Spleen (tissue), 11 donors: ENCODE data around the gene GNA14. TPM values are rescaled to one million over a fixed set of nuclear protein-coding genes. Genes with fewer than 3 reads are reported as not detected.

Source experiments
- DNase-seq: peaks from one replicate; pipeline ENCODE4 v3.0.0-alpha.2; 2020
- H3K27ac ChIP-seq, 8 donors: fragments of 200-600 bp; sonication (generic) in 7 of 8; 1 replicate in 4 of 8; 2 replicates in 4 of 8; pipeline versions ENCODE4 v1.5.0 to v1.8.0; 2016 to 2021; ENCODE audit warnings: inconsistent platforms in 4 of 8, mild to moderate bottlenecking in 4 of 8, moderate library complexity in 1 of 8
- H3K27me3 ChIP-seq, 7 donors: fragments of 200-600 bp; sonication (generic) in 6 of 7; replicated peaks in 1 of 7; 1 replicate in 4 of 7; 2 replicates in 3 of 7; pipeline versions ENCODE4 v1.5.0 to v1.8.0; 2016 to 2021; ENCODE audit warnings: inconsistent platforms in 3 of 7, mild to moderate bottlenecking in 1 of 7
- H3K36me3 ChIP-seq, 6 donors: fragments of 200-600 bp; sonication (generic) in 5 of 6; 1 replicate in 4 of 6; 2 replicates in 2 of 6; pipeline versions ENCODE4 v1.5.0 to v1.8.0; 2016 to 2021; ENCODE audit warnings: inconsistent platforms in 2 of 6
- H3K4me1 ChIP-seq, 6 donors: fragments of 200-600 bp; sonication (generic) in 5 of 6; 1 replicate in 3 of 6; 2 replicates in 3 of 6; pipeline versions ENCODE4 v1.5.0 to v1.8.0; 2016 to 2021; ENCODE audit warnings: inconsistent platforms in 3 of 6
- H3K4me3 ChIP-seq, 8 donors: fragments of 200-600 bp; sonication (generic) in 7 of 8; 1 replicate in 4 of 8; 2 replicates in 4 of 8; pipeline versions ENCODE4 v1.5.0 to v1.8.0; 2016 to 2021; ENCODE audit warnings: inconsistent platforms in 4 of 8, mild to moderate bottlenecking in 4 of 8, moderate library complexity in 2 of 8
- H3K9me3 ChIP-seq, 8 donors: fragments of 200-600 bp; sonication (generic) in 7 of 8; 1 replicate in 4 of 8; 2 replicates in 4 of 8; pipeline versions ENCODE4 v1.5.0 to v1.8.0; 2016 to 2021; ENCODE audit warnings: inconsistent platforms in 4 of 8
- POLR2A ChIP-seq, 3 donors: fragments of 450-650 bp; IDR thresholded peaks; one replicate each; pipeline ENCODE4 v1.5.1; 2017; ENCODE audit warnings: antibody characterized with exemption in 3 of 3, mild to moderate bottlenecking in 1 of 3
- POLR2AphosphoS5 ChIP-seq, 3 donors: sonication (generic); formaldehyde crosslinking; IDR thresholded peaks; one replicate each; pipeline ENCODE4 v1.5.1; 2017; ENCODE audit warnings: antibody characterized with exemption in 3 of 3
- WGBS, 5 donors: extraction: QIAGEN DNeasy Blood & Tissue Kit in 3 of 5; methylation state at CpG; one replicate each; pipeline versions ENCODE4 v1.1.5 to v1.1.7; 2013 to 2018; 5-methylcytosine and 5-hydroxymethylcytosine counted together
- intact Hi-C: fragments of 100-400 bp; cut with DNase I; formaldehyde crosslinking; loops from one replicate; pipeline ENCODE4 v1.15.0; 2023; ENCODE audit warnings: low total_unique reads
- polyA plus RNA-seq, 3 donors: library from polyadenylated mRNA; stranded (reverse); fragments of 200-250 nt; gene quantifications; one replicate each; pipeline ENCODE4 v1.2.1, GENCODE V29; 2013
- total RNA-seq, 7 donors: library from RNA; depleted of rRNA in 3 of 7; stranded (reverse); fragments of >200 nt in 3 of 7; fragmentation: NEBNext Ultra II Directional in 4 of 7; extraction: Animal tissue kit (Norgen Biotek cat#: 25700) in 4 of 7; gene quantifications; one replicate each; pipeline versions ENCODE4 v1.1.0 to v1.2.1, GENCODE V29; 2016 to 2021
- TF ChIP-seq, protein P1 (sequence below), 11 experiments: fragments of 200-600 bp in 7 of 11; fragments of 450-650 bp in 4 of 11; sonication (generic) in 4 of 11; IDR thresholded peaks in 8 of 11; conservative IDR thresholded peaks in 3 of 11; 1 replicate in 7 of 11; 2 replicates in 4 of 11; pipeline versions ENCODE4 v1.4.0 to v1.8.0; 2016 to 2021; ENCODE audit warnings: antibody characterized with exemption in 11 of 11, inconsistent platforms in 4 of 11, mild to moderate bottlenecking in 1 of 11
- donor health status: healthy with polysubstance abuse.
- donor health status: DM: no; HTN: no; CAD: no; lungs with moderate emphysema.
- donor health status: DM: no; HTN: no; CAD: no.
- donor health status: Bipolar disorder and iron deficiency.
- donor health status: healthy.
- donor health status: DM: no; HTN: no; CAD: no.
- donor health status: DM: yes; HTN: yes; CAD: no.

Gene GNA14
- total and polyA plus RNA-seq, 10 donors: 1.7 to 41.7 (median 7.9) TPM

DNA sequence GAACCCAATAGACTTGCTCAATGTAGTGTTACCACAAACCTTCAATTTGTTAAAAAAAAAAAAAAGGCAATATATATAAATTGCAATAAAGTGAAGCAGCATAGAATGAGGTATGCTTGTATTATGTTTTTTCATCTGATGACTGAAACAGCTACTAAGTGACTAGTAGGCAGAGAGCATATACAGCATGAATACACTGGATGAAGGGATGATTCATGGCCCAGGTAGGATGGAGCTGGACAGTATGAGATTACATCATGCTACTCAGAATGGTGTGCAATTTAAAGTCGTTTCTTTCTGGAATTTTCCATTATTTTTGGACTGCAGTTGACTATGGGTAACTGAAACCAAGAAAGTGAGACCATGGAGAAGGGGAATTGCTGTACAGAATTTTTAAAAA is 161.2 kb downstream of the GNA14 start:
- Histone ChIP-seq H3K27me3 (peaks cover 0 to 5% (median 0%) of the 10 kb centered on the region in 7 donors), H3K4me3 (no peak overlapping the region), H3K9me3 (peaks cover 3 to 31% (median 19%) of the 10 kb centered on the region in 8 donors), H3K4me1 (no peaks in the 10 kb centered on the region), H3K36me3 (no peaks in the 10 kb centered on the region), H3K27ac (no peak overlapping the region)
- no peak for DNase-seq
- intact Hi-C loops: no loop called here
- 50 to 73% (median 61%) methylated on average over 1 of the region's 1 CpG for WGBS, 5 donors
- TF ChIP-seq POLR2AphosphoS5 (IDR thresholded peaks at IDR 0.05) (no peak), POLR2A (IDR thresholded peaks at IDR 0.05) (no peak)
- TF ChIP-seq, protein P1, sequence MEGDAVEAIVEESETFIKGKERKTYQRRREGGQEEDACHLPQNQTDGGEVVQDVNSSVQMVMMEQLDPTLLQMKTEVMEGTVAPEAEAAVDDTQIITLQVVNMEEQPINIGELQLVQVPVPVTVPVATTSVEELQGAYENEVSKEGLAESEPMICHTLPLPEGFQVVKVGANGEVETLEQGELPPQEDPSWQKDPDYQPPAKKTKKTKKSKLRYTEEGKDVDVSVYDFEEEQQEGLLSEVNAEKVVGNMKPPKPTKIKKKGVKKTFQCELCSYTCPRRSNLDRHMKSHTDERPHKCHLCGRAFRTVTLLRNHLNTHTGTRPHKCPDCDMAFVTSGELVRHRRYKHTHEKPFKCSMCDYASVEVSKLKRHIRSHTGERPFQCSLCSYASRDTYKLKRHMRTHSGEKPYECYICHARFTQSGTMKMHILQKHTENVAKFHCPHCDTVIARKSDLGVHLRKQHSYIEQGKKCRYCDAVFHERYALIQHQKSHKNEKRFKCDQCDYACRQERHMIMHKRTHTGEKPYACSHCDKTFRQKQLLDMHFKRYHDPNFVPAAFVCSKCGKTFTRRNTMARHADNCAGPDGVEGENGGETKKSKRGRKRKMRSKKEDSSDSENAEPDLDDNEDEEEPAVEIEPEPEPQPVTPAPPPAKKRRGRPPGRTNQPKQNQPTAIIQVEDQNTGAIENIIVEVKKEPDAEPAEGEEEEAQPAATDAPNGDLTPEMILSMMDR (IDR thresholded peaks at IDR 0.05 in 8 of 11, conservative IDR thresholded peaks at IDR 0.05 in 3 of 11): no peak

DNA sequence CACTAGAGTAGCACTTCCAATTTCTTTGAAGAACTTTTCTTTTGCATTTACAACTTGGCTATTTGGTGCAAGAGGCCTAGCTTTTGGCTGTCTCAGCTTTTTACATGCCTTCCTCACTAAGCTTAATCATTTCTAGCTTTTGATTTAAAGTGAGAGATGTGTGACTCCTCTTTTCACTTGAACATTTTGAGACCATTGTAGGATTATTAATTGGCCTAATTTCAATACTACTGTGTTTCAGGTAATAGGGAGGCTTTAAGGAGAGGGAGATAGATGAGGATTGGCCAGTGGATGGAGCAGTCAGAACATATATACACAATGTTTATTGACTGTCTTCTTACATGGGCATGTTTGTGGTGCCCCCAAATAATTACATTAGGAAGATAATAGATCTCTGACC is 161.7 kb downstream of the GNA14 start:
- intact Hi-C loops: no loop called here
- no peak overlapping the region for H3K4me3 ChIP-seq

DNA sequence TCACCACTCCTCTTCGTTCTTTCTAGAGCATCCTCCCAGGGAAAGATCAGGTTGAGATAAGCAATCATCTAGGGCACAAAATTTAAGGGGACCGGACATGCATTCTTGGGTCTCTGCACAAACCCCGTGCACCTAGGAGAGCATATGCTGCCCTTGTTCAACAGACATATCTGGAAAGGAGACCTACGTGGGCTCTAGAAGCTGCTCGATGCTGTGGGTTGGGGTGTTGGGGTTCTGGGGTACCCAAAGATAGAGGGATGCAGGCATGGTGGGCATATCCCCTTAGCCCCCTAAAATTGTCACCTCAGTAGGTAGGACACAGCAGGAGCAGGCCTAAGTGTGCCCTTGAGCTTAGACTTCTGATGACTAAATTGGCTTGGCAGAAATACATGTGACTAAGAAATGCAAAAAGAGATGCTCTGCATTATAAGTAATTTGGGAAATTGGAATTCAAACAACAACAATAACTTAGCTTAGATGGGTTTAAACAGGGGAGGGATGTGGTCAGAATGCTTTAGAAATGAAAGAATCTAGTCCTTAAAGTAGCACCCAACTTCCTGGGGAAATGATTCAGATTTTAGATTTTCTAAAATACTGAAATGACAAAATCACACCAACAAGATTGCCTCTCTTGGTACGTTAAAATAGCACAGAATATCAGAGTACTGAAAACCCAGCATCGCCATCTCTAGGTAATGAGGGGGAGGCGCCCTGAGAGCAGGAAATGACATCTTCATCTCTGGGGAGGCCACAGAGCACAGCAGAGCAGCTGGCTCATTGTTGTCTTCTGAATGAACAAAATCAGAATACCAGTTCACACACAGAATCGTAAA is 172.3 kb downstream of the GNA14 start:
- intact Hi-C loops: no loop called here
- Histone ChIP-seq H3K4me3 (no peak overlapping the region), H3K9me3 (peaks cover 0 to 25% (median 9%) of the 10 kb centered on the region in 8 donors), H3K36me3 (no peaks in the 10 kb centered on the region), H3K27ac (peak overlapping the region in 6 of 8 donors; percentile 11 to 53 (median 25)), H3K4me1 (peaks cover 0 to 7% (median 0%) of the 10 kb centered on the region in 6 donors), H3K27me3 (no peaks in the 10 kb centered on the region)
- DNase-seq: no peak
- 58 to 66% (median 61%) methylated on average over 9 of the region's 9 CpGs for WGBS, 5 donors
- TF ChIP-seq POLR2AphosphoS5 (IDR thresholded peaks at IDR 0.05) (no peak), POLR2A (IDR thresholded peaks at IDR 0.05) (no peak)
- TF ChIP-seq, protein P1 (IDR thresholded peaks at IDR 0.05 in 8 of 11, conservative IDR thresholded peaks at IDR 0.05 in 3 of 11): no peak

More for the DNA sequence above, 161.7 kb downstream of the GNA14 start:
- no peaks in the 10 kb centered on the region for H3K4me1 ChIP-seq
- H3K27me3 ChIP-seq: peaks cover 0 to 5% (median 0%) of the 10 kb centered on the region in 7 donors
- H3K27ac ChIP-seq: no peak overlapping the region
- H3K9me3 ChIP-seq: peaks cover 3 to 26% (median 16%) of the 10 kb centered on the region in 8 donors
- H3K36me3 ChIP-seq: no peaks in the 10 kb centered on the region
- no peak for DNase-seq
- TF ChIP-seq, protein P1 (IDR thresholded peaks at IDR 0.05 in 8 of 11, conservative IDR thresholded peaks at IDR 0.05 in 3 of 11): no peak
- TF ChIP-seq POLR2A (IDR thresholded peaks at IDR 0.05) (no peak), POLR2AphosphoS5 (IDR thresholded peaks at IDR 0.05) (no peak)

DNA sequence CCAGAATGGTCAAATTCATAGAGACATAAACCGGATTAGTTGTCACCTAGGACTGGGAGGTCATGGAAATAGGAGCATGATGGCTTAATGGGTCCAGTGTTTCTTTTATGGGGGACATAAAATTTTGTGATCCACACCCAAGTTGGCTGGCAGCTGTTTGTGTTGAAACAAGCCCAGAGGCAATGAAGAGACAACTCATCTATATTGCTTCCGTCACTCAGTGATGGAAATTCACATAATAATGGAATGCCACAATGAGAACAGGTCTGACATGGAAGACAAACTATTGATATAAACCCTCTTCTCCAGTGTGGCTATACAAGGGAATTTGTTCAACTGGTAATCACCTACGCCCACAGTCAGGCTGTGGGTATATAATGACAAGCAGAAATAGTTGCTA is 173.2 kb downstream of the GNA14 start:
- no peak overlapping the region for H3K4me3 ChIP-seq
- intact Hi-C loops: no loop called here
- H3K4me1 ChIP-seq: peaks cover 0 to 7% (median 0%) of the 10 kb centered on the region in 6 donors
- no peak overlapping the region for H3K27ac ChIP-seq
- H3K9me3 ChIP-seq: peaks cover 0 to 25% (median 9%) of the 10 kb centered on the region in 8 donors
- no peaks in the 10 kb centered on the region for H3K36me3 ChIP-seq
- TF ChIP-seq POLR2AphosphoS5 (IDR thresholded peaks at IDR 0.05): no peak
- TF ChIP-seq, protein P1 (IDR thresholded peaks at IDR 0.05 in 8 of 11, conservative IDR thresholded peaks at IDR 0.05 in 3 of 11): no peak
- DNase-seq: no peak
- WGBS, 5 donors: 85 to 97% (median 93%) methylated on average over 3 of the region's 3 CpGs
- H3K27me3 ChIP-seq: no peaks in the 10 kb centered on the region
